ENCODE measurements around the gene ARRDC1. TPM values are rescaled to one million over a fixed set of nuclear protein-coding genes. Genes with fewer than 3 reads are reported as not detected.
"Not testable (repeated sequence)": the region's sequence is repeated elsewhere in the genome, so short reads cannot be mapped to it uniquely, and the experiment has no call there.

Gene ARRDC1
- total RNA-seq, 1 donor from 2014 or later, result 114 TPM

DNA sequence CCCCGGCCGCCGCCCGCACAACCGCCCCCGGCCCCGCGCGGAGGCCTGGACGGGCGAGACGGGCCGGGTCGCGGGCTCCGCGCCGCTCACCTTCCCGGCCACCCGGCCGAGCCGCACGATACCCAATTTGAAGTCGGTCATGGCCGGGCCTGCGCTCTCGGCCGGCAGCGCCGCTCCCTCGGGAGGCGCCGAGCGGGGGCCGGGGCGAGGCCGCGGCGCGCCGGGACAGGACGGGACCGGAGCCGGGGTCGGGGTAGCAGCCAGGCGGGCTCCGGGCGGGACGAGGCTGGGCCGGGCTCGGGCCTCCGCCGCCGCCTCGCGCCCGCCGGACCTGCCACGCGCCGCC lies 15.4 kb upstream of the ARRDC1 start:
- H3K36me3 ChIP-seq, result peaks cover 0 to 26% of the 10 kb centered on the region in 2 donors
- peaks cover 28% of the 10 kb centered on the region for H3K4me1 ChIP-seq
- no peaks in the 10 kb centered on the region for H3K9me3 ChIP-seq
- intact Hi-C loops (cut with DNase I), result loop anchor here (1.0 kb wide), 1 partner anchor 30 kb away; no protein-coding TSS in a partner anchor
- no peak for DNase-seq (ENCODE audit: extremely low spot score in 2 of 2)
- no peak overlapping the region for H3K27ac ChIP-seq
- TF ChIP-seq POLR2AphosphoS5 (IDR thresholded peaks at IDR 0.05; ENCODE audit: insufficient read depth in 1 of 2, low read depth in 1 of 2), result no peak
- TF ChIP-seq, protein P1, sequence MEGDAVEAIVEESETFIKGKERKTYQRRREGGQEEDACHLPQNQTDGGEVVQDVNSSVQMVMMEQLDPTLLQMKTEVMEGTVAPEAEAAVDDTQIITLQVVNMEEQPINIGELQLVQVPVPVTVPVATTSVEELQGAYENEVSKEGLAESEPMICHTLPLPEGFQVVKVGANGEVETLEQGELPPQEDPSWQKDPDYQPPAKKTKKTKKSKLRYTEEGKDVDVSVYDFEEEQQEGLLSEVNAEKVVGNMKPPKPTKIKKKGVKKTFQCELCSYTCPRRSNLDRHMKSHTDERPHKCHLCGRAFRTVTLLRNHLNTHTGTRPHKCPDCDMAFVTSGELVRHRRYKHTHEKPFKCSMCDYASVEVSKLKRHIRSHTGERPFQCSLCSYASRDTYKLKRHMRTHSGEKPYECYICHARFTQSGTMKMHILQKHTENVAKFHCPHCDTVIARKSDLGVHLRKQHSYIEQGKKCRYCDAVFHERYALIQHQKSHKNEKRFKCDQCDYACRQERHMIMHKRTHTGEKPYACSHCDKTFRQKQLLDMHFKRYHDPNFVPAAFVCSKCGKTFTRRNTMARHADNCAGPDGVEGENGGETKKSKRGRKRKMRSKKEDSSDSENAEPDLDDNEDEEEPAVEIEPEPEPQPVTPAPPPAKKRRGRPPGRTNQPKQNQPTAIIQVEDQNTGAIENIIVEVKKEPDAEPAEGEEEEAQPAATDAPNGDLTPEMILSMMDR (IDR thresholded peaks at IDR 0.05), result no peak
- no peak for TF ChIP-seq POLR2A (IDR thresholded peaks at IDR 0.05)
- peak overlapping the region; percentile 68 to 70 for H3K4me3 ChIP-seq
- H3K27me3 ChIP-seq, result no peaks in the 10 kb centered on the region

DNA sequence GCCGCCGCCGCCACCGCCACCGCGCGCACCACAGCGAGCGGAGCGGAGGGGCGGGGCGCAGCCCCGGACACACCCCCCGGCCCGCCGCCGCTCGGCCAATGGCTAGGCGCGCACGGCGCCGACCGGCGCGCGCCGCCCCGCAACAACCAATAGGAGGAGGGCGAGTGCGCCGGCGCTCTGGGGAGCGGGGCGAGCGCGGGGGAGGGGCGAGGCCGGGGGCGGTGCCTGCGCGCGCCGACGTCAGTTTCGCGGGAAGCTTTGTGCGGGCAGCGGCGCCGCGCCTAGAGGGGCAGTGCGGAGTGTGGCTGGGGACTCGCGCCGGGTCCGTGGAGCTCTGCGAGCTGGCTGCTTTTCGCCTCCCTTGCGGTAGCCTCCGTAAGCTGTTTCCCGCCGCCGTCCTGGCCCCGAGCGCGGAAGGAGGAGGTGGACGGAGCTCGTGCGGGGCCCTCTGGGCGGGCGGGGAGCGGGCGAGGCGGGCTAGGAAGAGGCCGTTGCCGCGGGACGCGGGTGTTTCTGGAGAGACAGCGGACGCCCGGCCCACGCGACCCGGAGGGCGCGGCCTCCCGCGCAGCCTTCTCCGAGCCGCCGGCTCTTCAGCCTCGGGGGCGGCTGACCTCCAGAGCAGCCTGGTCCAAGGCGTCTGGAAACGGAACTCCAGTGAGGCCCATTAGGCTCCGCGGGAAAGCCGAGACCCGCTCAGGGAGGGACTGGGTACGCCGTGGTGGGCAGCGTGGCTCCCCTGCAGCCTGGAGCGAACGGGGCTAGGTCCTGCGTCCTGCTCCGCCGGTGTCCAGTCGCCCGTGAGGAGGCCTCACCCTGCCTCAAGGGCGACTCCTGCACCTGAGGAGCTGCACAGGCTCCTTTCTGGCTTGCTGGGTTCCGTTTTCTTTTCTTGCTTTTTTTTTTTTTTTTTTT lies 14.8 kb upstream of the ARRDC1 start, which contains the start of gene ZMYND19:
Gene ZMYND19, minus strand, starts transcription at position 44 of the 915 bp plus-strand sequence. CDS start 249 bp downstream, outside the sequence.
- Histone ChIP-seq H3K4me1 (peaks cover 28% of the 10 kb centered on the region), H3K27me3 (no peaks in the 10 kb centered on the region), H3K4me3 (peak within 1 kb of the TSS; percentile 68 to 90), H3K9me3 (no peaks in the 10 kb centered on the region), H3K27ac (no peak within 1 kb of the TSS), H3K36me3 (peaks cover 0 to 21% of the 10 kb centered on the region in 2 donors)
- DNase-seq (ENCODE audit: extremely low spot score in 2 of 2), result no peak
- TF ChIP-seq, protein P1 (IDR thresholded peaks at IDR 0.05), result no peak
- TF ChIP-seq POLR2A (IDR thresholded peaks at IDR 0.05), result no peak
- no peak for TF ChIP-seq POLR2AphosphoS5 (IDR thresholded peaks at IDR 0.05; ENCODE audit: insufficient read depth in 1 of 2, low read depth in 1 of 2)
- intact Hi-C loops (cut with DNase I), result loop anchor here (1.0 kb wide), 1 partner anchor 30 kb away; no protein-coding TSS in a partner anchor

DNA sequence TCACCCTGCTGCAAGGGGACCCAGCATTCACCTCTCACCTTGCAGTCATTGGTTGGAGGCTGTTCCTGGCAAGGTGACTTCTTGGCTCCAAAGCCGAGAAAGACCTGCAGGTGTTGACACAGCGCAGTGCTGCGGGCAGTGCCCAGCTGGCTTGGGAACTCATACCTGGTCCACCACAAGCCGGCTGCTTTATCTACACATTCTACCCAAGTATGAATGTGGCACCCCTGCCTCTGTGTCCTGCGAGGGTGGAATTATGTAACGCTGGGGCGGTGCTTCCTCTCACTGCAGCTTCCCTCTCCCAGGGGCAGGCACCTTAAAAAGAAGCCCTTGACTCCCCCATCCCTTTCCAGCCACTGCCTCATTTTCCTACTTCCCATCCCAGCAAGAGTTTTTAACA lies 12.7 kb upstream of the ARRDC1 start:
- H3K4me3 ChIP-seq, result no peak overlapping the region
- H3K36me3 ChIP-seq, result peaks cover 0 to 6% of the 10 kb centered on the region in 2 donors
- no peak overlapping the region for H3K27ac ChIP-seq
- H3K4me1 ChIP-seq, result peaks cover 28% of the 10 kb centered on the region
- intact Hi-C loops (cut with DNase I), result no loop called here
- TF ChIP-seq POLR2A (IDR thresholded peaks at IDR 0.05) (no peak), POLR2AphosphoS5 (IDR thresholded peaks at IDR 0.05; ENCODE audit: insufficient read depth in 1 of 2, low read depth in 1 of 2) (no peak)
- TF ChIP-seq, protein P1 (IDR thresholded peaks at IDR 0.05), result no peak
- DNase-seq (ENCODE audit: extremely low spot score in 2 of 2), result no peak
- no peaks in the 10 kb centered on the region for H3K27me3 ChIP-seq
- H3K9me3 ChIP-seq, result no peaks in the 10 kb centered on the region

DNA sequence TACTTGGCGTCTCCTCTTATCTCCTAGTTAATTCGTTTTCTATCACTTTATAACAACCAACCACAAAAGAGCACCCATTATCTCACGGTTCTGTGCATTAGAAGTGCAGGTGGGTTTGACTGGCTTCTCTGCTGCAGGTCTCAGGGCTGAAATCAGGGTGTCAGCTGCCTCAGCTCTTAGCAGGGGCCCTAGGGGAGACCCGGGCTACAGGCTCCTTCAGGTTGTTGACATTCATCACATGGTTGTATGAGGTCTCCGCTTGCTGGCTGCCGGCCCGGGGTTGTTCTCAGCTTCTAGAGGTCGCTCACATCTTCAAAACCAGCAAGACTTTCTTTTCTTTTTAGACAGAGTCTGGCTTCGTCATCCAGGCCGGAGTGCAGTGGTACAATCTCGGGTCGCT lies 12.3 kb upstream of the ARRDC1 start:
- H3K27ac ChIP-seq, result no peak overlapping the region
- intact Hi-C loops (cut with DNase I), result no loop called here
- peaks cover 26% of the 10 kb centered on the region for H3K4me1 ChIP-seq
- no peak overlapping the region for H3K4me3 ChIP-seq
- TF ChIP-seq POLR2A (IDR thresholded peaks at IDR 0.05) (no peak), POLR2AphosphoS5 (IDR thresholded peaks at IDR 0.05; ENCODE audit: insufficient read depth in 1 of 2, low read depth in 1 of 2) (no peak)
- TF ChIP-seq, protein P1 (IDR thresholded peaks at IDR 0.05), result no peak
- no peaks in the 10 kb centered on the region for H3K27me3 ChIP-seq
- no peaks in the 10 kb centered on the region for H3K9me3 ChIP-seq
- DNase-seq (ENCODE audit: extremely low spot score in 2 of 2), result no peak
- H3K36me3 ChIP-seq, result peaks cover 0 to 3% of the 10 kb centered on the region in 2 donors

DNA sequence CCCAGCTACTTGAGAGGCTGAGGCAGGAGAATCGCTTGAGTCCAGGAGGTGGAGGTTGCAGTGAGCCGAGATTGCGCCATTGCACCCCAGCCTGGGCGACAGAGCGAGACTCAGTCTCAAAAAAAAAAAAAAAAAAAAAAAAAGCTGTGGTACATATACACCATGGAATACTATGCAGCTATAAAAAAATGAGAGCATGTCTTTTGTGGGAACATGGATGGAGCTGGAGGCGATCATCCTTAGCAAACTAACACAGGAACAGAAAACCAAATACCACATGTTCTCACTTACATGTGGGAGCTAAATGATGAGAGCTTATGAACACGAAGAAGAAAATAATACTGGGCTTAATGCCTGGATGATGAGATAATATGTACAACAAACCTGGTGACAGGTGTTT lies 8.9 kb upstream of the ARRDC1 start:
- H3K27me3 ChIP-seq; intact Hi-C loops (cut with DNase I); H3K9me3 ChIP-seq; H3K36me3 ChIP-seq; H3K27ac ChIP-seq; H3K4me1 ChIP-seq; H3K4me3 ChIP-seq; DNase-seq (ENCODE audit: extremely low spot score in 2 of 2): not testable (repeated sequence)
